ENCODE results near the gene ANKEF1. TPM values are rescaled to one million over a fixed set of nuclear protein-coding genes. Genes with fewer than 3 reads are reported as not detected.

Gene ANKEF1
- total RNA-seq, 1 experiment from 2014 or later: 8.3 TPM

GRCh38 chr20:10047427-10047826 is 12.6 kb downstream of the ANKEF1 start:
- no peaks in the 10 kb centered on the region for H3K79me1 ChIP-seq (ENCODE audit: insufficient read depth, low read depth, low read length, poor library complexity, severe bottlenecking)
- no CpG with 5 or more reads among the region's 4 CpGs for WGBS (ENCODE audit: extremely low coverage, insufficient read length, low lambda C conversion rate)
- H3K14ac ChIP-seq (ENCODE audit: insufficient read depth, low read length): no peak overlapping the region
- no peak overlapping the region for H3K56ac ChIP-seq (ENCODE audit: insufficient read length, low read depth, low read length)
- TF ChIP-seq, protein P1, sequence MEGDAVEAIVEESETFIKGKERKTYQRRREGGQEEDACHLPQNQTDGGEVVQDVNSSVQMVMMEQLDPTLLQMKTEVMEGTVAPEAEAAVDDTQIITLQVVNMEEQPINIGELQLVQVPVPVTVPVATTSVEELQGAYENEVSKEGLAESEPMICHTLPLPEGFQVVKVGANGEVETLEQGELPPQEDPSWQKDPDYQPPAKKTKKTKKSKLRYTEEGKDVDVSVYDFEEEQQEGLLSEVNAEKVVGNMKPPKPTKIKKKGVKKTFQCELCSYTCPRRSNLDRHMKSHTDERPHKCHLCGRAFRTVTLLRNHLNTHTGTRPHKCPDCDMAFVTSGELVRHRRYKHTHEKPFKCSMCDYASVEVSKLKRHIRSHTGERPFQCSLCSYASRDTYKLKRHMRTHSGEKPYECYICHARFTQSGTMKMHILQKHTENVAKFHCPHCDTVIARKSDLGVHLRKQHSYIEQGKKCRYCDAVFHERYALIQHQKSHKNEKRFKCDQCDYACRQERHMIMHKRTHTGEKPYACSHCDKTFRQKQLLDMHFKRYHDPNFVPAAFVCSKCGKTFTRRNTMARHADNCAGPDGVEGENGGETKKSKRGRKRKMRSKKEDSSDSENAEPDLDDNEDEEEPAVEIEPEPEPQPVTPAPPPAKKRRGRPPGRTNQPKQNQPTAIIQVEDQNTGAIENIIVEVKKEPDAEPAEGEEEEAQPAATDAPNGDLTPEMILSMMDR (conservative IDR thresholded peaks at IDR 0.05): peak; percentile 64
- no peak overlapping the region for H3K23ac ChIP-seq (ENCODE audit: insufficient read length, low read depth, low read length)
- no peak overlapping the region for H2BK120ac ChIP-seq (ENCODE audit: low read depth, low read length, poor library complexity, severe bottlenecking)
- no peak overlapping the region for H3K4ac ChIP-seq (ENCODE audit: low read depth, low read length)
- no peaks in the 10 kb centered on the region for H3K9me3 ChIP-seq (ENCODE audit: control insufficient read depth, low read depth, low read length)
- no peak overlapping the region for H2BK15ac ChIP-seq (ENCODE audit: low read depth, low read length)
- H3K36me3 Mint-ChIP-seq (ENCODE audit: insufficient read depth in 1 of 3, low read depth in 3 of 3): no peaks in the 10 kb centered on the region; a peak in 2 of 7 replicates
- peak; percentile 60 for DNase-seq
- peak overlapping the region in 2 of 3 experiments; percentile 15 to 90; a peak in 3 of 7 replicates for H3K27ac Mint-ChIP-seq
- no peak overlapping the region for H3K9ac ChIP-seq (ENCODE audit: extremely low read depth, insufficient read length, low read length)
- no peak overlapping the region for H2AK5ac ChIP-seq (ENCODE audit: insufficient read length, low read length)
- H3K27ac ChIP-seq (ENCODE audit: insufficient read length, low read depth, low read length): no peak overlapping the region
- no peak overlapping the region for H3T11ph ChIP-seq (ENCODE audit: low read length)
- H2BK12ac ChIP-seq (ENCODE audit: insufficient read length, low read depth, low read length): no peak overlapping the region
- H3K4me3 Mint-ChIP-seq: no peak overlapping the region; a peak in 2 of 5 replicates
- no peak overlapping the region for H2AFZ ChIP-seq (ENCODE audit: low read length)
- H3K79me2 ChIP-seq (ENCODE audit: insufficient read depth, low read length): no peaks in the 10 kb centered on the region
- no peak overlapping the region for H4K8ac ChIP-seq (replicated peaks; ENCODE audit: insufficient read length, low read depth, low read length)
- no peaks in the 10 kb centered on the region for H4K20me1 ChIP-seq (ENCODE audit: control insufficient read depth, insufficient read depth, insufficient read length)
- no peaks in the 10 kb centered on the region; a peak in 1 of 4 replicates for H3K4me1 Mint-ChIP-seq
- no peaks in the 10 kb centered on the region for H3K27me3 ChIP-seq (ENCODE audit: insufficient read depth, low read length)
- H3K9me3 Mint-ChIP-seq: no peaks in the 10 kb centered on the region
- no peak overlapping the region for H4K5ac ChIP-seq (ENCODE audit: insufficient read length, low read depth, low read length)
- no peak overlapping the region for H2BK5ac ChIP-seq (ENCODE audit: insufficient read length, low read length)
- H3K23me2 ChIP-seq (ENCODE audit: insufficient read length, low read depth, low read length, poor library complexity, severe bottlenecking): no peaks in the 10 kb centered on the region
- no peak overlapping the region for H3K18ac ChIP-seq (ENCODE audit: insufficient read length, low read depth, low read length)
- no peak overlapping the region for H3K4me2 ChIP-seq (ENCODE audit: insufficient read depth, insufficient read length, low read length)
- H2BK20ac ChIP-seq (ENCODE audit: low read depth, low read length, poor library complexity, severe bottlenecking): no peak overlapping the region
- no peak overlapping the region for H4K91ac ChIP-seq (ENCODE audit: insufficient read length, low read depth, low read length)
- H3K4me1 ChIP-seq (ENCODE audit: insufficient read depth, low read length): no peaks in the 10 kb centered on the region
- no peaks in the 10 kb centered on the region for H3K27me3 Mint-ChIP-seq (ENCODE audit: low read depth)

Data from H9 (cell line).